Stimulated activated CD4-positive, alpha-beta T cell treated with anti-CD3 and anti-CD28 coated beads, Interleukin-4, amount 100 ng/mL, for 4 hours (primary cell): ENCODE results near the gene OTOF.
A peak's percentile ranks its signal among the peaks of the same experiment; 100 is the strongest.

Source experiments
- DNase-seq, 2 experiments: peaks; one replicate each; pipeline ENCODE4 v3.0.0-alpha.2; 2020

Gene OTOF

GRCh38 chr2:26449278-26450030 is 28.5 kb downstream of the OTOF start:
- no peak for DNase-seq

GRCh38 chr2:26448651-26449050 is 29.3 kb downstream of the OTOF start:
- no peak for DNase-seq

- no peak for DNase-seq
Measured at GRCh38 chr2:26444236-26444635, 33.7 kb downstream of the OTOF start.

- no peak for DNase-seq
Measured at GRCh38 chr2:26442707-26443106, 35.2 kb downstream of the OTOF start.

DNA sequence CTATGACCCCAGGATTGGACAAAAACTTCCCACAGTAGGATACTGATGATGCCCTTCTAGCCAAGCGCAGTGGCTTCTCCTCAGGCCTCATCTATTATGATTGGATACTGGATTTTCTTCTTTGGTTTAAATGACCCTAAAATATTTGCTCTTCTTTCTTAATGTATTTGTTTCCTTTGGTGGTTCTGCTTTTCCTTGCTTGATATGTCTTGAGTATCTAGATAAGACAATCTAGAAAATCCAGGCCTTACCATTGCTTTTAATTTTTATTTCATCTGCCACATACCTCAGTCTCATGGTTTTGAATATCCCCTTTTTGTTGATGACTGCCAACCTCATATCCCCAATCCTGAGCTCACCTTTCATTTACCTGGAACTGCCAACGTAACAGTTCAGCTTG is 35.6 kb downstream of the OTOF start:
- DNase-seq: no peak

DNA sequence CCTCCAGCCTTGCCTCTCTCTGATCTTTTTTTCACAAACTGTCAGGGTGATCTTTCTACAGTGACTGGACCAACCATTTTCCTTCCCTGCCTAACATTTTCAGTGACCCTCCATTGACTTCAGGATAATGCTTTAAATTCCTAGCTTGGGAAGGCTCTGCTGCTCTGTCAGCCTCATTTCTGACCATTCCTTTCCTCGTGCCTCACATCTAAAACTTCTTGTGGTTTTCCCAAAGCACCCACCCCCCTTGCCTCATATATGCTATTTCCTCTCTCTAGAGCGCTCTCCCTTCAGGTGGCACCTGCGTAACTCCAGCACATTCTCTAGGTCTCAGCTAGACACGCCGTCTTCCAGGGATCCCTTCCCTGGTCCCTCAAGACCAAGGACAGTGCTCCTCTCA is 39.0 kb downstream of the OTOF start:
- DNase-seq: no peak

GRCh38 chr2:26438526-26438925 is 39.4 kb downstream of the OTOF start:
- no peak for DNase-seq

GRCh38 chr2:26435106-26435505 is 42.8 kb downstream of the OTOF start:
- DNase-seq: no peak

- no peak for DNase-seq
Measured at GRCh38 chr2:26432859-26433258, 45.1 kb downstream of the OTOF start.

DNA sequence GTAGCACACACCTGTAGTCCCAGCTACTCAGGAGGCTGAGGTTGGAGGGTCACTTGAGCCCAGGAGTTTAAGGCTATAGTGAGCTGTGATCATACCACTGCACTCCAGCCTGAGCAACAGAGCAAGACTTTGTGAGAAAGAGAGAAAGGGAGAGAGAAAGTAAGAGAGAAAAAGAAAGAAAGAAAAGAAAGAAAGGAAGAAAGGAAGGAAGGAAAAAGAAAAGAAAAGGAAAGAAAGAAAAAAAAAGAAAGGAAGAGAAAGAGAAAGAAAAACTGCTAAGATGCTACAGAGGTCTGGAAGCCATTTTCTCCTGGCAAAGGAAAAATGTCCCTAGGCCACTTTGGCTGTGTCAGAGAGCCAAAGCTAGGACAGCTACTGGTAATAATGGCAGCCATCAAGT is 45.6 kb downstream of the OTOF start:
- no peak for DNase-seq

GRCh38 chr2:26430826-26431225 is 47.1 kb downstream of the OTOF start:
- no peak for DNase-seq

DNA sequence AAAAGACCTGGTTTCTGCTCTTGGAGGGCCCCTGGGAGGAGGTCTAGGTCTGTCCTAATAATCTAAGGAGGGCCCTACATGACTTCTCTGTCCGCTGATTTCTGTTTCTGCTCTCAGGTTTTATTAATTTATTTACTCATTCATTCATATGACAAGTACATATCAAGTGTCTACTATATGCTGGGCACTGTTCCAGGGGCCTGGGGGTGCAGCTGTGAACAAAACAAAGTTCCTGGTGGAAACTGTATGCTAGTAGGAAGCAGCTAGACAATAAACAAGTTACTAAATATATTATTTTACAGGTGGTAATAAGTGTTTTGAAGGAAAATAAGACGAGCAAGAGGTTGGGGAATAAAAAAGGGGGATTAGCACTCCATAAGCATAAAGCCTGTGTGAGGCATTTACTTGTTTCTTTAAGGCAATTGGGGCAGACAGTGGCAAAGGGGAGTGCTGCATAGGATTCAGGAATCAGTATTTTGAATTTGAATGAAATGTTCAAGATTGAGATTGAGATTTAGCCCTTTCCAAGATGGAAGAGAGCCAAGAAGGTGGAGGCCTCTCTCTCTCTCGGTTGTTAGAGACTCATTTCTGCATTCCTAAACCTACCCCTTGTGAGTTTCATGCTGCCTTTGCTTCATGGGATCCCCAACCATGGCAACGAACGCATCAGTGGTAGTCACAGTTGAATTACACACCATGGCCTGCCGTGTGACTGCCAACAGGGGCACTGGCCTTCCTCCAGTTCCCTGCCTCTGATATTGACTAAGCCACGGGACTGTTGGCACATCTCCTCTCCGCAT is 47.9 kb downstream of the OTOF start:
- no peak for DNase-seq

- no peak for DNase-seq
Measured at GRCh38 chr2:26428846-26429245, 49.1 kb downstream of the OTOF start.

DNA sequence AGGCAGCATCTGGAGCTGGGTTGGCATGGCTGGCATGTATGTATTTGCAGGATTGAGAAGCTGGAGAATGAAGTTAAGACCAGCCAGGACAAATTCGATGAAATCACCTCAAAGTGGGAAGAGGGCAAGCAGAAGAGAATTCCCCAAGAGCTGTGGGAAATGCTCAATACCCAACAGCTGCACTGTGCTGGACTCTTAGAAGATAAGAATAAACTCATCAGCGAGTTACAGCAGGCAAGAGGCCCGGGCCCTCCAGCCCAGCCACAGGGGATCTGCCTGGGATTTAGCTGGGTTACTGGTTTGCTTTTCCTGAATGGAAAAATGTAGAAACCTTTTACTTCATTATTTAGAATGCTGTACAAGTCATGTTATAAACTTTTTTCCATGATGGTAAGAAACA is 53.7 kb downstream of the OTOF start:
- no peak for DNase-seq

DNA sequence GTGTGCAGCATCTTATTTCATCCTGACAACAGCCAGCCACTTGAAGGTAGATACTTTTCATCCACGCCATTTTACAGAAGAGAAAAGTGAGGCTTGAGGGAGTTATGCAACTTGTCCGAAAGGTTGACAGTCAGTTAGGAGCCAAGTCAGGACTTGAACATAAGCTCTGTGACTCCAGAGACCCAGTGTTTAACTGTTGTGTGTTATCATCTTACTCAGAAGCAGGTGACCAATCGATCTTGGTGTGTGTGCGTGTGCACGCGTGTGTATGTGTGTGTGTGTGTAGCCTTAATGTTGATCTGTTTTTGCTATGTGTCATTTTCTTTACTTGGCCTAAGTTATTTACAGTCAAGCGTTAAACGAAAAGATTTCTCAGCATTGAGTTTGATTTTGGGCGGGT is 54.2 kb downstream of the OTOF start:
- DNase-seq: no peak

DNA sequence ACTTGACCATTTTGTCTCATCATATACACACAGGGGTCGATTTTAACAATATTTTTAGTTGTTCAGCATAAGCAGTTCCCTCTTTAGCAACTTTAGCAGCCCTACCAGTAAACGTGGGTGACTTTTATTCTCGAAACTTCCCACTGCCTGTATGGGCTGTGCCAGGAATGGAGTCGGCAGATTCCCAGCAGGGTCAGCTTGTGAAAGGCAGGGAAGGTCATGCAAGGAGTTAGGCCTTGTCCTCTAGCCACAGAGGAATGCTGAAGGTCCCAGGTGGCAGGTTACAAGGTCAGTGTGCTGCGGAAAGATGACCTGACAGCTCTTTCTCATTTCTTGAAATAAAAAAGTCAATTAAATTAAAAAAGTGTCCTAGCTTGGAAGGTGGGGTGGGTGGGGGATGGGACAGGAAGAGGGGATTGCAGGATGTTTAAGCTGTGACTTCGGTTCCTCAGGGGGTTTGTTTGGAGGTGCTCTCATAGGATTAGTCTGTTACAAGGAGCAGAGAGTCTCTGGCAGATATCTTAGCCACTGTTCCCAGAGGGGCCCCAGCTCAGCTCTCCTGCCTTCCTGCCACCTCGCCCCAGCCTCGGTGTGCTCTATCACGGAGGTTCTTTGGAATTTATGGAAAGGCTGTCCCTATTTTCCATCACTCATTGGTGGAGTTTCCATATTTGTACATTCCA is 54.8 kb downstream of the OTOF start:
- no peak for DNase-seq

DNA sequence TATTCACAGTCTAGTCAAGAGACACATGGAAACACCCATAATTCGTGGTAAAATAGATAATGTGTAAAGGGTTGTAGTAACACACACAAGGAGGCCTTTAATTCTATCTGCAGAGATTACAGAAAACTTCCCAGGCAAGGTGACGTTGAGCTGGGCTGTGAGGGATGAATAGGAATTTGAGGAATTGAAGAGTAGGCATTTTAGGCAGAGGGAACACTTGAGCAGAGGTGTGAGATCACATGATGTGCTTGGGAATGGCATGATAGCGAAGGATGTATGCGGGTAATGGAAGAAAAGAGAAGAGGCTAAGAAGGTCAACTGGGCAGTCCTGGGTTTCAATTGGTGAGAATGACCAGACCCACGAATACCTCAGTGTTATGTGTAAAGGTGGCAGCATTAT is 56.0 kb downstream of the OTOF start:
- DNase-seq: no peak

DNA sequence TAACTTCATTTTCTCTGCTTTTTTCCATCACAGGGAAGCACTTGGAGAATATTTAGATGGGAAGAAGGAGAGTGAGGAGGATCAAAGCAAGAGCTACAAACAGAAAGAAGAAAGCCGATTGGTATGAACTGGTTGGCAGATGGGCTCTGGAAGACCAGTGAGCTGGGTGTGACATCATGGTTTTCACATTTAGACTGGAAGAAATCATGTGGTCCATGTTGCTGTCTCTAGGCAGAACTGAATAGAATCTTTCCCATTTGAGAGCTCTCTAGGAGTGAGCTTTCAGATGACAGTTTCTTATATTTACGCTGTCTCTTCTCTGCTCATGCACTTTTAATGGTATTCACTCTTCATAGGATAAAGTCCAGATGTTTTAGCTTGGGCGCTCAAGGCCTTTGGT is 63.6 kb downstream of the OTOF start:
- no peak for DNase-seq

- DNase-seq: peak in 1 of 2 experiments; percentile 9
Measured at GRCh38 chr2:26412091-26412673, 65.7 kb downstream of the OTOF start.

GRCh38 chr2:26411419-26411818 is 66.5 kb downstream of the OTOF start:
- DNase-seq: no peak

DNA sequence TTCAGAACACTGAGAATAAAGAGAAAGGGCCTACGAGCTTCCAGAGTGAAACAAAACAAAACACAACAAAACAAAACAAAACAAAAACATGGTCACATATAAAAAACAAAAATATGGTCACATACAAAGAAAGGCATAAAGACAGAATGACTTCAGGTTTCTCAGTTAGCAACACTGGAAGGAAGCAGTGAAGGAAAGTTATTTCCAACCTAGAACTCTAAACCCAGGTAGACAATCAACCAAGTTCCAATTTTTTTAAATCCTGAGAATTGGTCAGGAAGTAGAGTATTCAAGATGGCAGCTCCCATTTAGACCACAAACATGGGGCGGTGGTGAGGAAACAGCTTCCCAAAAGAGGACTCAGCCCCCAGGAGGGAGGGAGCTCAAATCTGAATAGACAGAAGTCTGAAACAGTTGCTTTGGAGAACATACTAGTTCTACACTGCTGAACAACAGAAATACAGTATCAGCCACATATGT is 67.1 kb downstream of the OTOF start:
- DNase-seq: no peak

DNA sequence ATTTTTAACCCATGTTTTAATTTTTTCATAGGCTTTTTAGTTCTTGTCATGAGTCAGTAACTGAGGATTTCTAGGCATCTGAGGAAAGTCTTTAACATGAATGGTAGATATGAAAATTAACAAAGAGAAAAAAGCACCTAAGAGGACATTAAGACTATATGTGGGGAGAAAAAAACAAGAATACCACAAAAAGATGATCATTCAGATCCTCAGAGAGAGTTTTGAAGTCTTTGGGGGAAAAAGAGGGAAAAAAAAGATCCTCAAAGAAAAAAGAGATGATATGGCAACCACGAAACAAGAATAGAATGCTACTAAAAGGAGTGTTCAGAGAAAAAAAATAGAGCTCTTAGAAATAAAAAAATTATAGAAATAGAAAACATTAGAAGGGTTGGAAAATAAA is 68.1 kb downstream of the OTOF start:
- no peak for DNase-seq

- no peak for DNase-seq
Measured at GRCh38 chr2:26407526-26407925, 70.4 kb downstream of the OTOF start.
